ENCODE results near the gene ARID1B. TPM values are rescaled to one million over a fixed set of nuclear protein-coding genes. Genes with fewer than 3 reads are reported as not detected.

Gene ARID1B
- total and polyA plus RNA-seq, 11 donors = 15.3 to 76.1 (median 40.7) TPM

GRCh38 chr6:157246048-157246630, 469.0 kb downstream of the ARID1B start:
- peaks cover 0 to 39% (median 9%) of the 10 kb centered on the region in 12 donors for H3K4me1 ChIP-seq
- peak in 1 of 5 donors; percentile 36 for DNase-seq
- H3K4me3 ChIP-seq = no peak overlapping the region
- intact Hi-C loops (cut with DNase I) = no loop called here
- ATAC-seq = no peak
- H3K9me3 ChIP-seq = peaks cover 0 to 9% (median 0%) of the 10 kb centered on the region in 12 donors
- H3K36me3 ChIP-seq = no peaks in the 10 kb centered on the region
- H3K27ac ChIP-seq = no peak overlapping the region
- WGBS, 4 donors = 87 to 92% (median 91%) methylated on average over 12 to 21 of the region's 21 CpGs
- TF ChIP-seq POLR2A (IDR thresholded peaks at IDR 0.05) = no peak
- no peak for TF ChIP-seq CTCF (IDR thresholded peaks at IDR 0.05)
- H3K27me3 ChIP-seq = no peaks in the 10 kb centered on the region

GRCh38 chr6:157246771-157247484, 469.8 kb downstream of the ARID1B start:
- Histone ChIP-seq H3K27me3 (no peaks in the 10 kb centered on the region), H3K27ac (no peak overlapping the region), H3K9me3 (peaks cover 0 to 9% (median 0%) of the 10 kb centered on the region in 12 donors), H3K36me3 (no peaks in the 10 kb centered on the region), H3K4me3 (no peak overlapping the region), H3K4me1 (peaks cover 0 to 33% (median 9%) of the 10 kb centered on the region in 12 donors)
- TF ChIP-seq POLR2A (IDR thresholded peaks at IDR 0.05) (no peak), CTCF (IDR thresholded peaks at IDR 0.05) (no peak)
- 82 to 92% (median 91%) methylated on average over 14 of the region's 14 CpGs for WGBS, 4 donors
- intact Hi-C loops (cut with DNase I) = no loop called here
- ATAC-seq (no peak), DNase-seq (no peak)

GRCh38 chr6:157248264-157248663, 471.1 kb downstream of the ARID1B start:
- no peak for ATAC-seq
- Histone ChIP-seq H3K27ac (no peak overlapping the region), H3K36me3 (no peaks in the 10 kb centered on the region), H3K9me3 (peaks cover 0 to 9% (median 0%) of the 10 kb centered on the region in 12 donors), H3K4me3 (no peak overlapping the region), H3K4me1 (peaks cover 0 to 31% (median 9%) of the 10 kb centered on the region in 12 donors), H3K27me3 (no peaks in the 10 kb centered on the region)
- intact Hi-C loops (cut with DNase I) = no loop called here
- no peak for DNase-seq
- 60 to 70% (median 63%) methylated on average over 1 of the region's 1 CpG for WGBS, 4 donors
- TF ChIP-seq CTCF (IDR thresholded peaks at IDR 0.05) (no peak), POLR2A (IDR thresholded peaks at IDR 0.05) (no peak)

DNA sequence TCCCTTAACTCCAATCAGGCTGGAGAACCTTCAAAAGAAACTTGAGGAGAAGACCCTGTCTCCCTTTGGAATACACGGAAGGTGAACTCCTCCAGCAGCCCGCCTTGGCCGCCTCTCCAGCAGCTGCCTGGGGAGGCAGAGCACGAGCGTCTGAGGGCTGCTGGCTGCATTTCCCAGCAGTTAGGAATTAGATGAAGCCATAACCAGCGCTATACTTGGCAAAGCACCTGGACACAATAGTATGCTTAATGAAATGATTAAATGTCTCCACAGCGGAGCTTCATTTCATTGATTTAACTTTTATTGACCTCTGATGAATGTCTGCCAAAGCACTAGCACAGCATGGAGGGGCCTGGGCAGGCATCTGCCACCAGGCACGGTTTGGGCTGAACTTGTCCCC, 472.6 kb downstream of the ARID1B start:
- 92 to 97% (median 95%) methylated on average over 8 of the region's 8 CpGs for WGBS, 4 donors
- no peak for TF ChIP-seq CTCF (IDR thresholded peaks at IDR 0.05)
- TF ChIP-seq POLR2A (IDR thresholded peaks at IDR 0.05) = no peak
- intact Hi-C loops (cut with DNase I) = no loop called here
- Histone ChIP-seq H3K9me3 (peaks cover 0 to 9% (median 0%) of the 10 kb centered on the region in 12 donors), H3K4me3 (no peak overlapping the region), H3K27ac (no peak overlapping the region), H3K27me3 (no peaks in the 10 kb centered on the region), H3K4me1 (peaks cover 0 to 27% (median 6%) of the 10 kb centered on the region in 12 donors), H3K36me3 (no peaks in the 10 kb centered on the region)
- ATAC-seq (no peak), DNase-seq (no peak)
